Motor neuron (in vitro differentiated cells): Measurements from ENCODE around the gene CACNA1H. TPM values are rescaled to one million over a fixed set of nuclear protein-coding genes. Genes with fewer than 3 reads are reported as not detected.
"Not testable (repeated sequence)": the region's sequence is repeated elsewhere in the genome, so short reads cannot be mapped to it uniquely, and the experiment has no call there.

Source experiments
- ATAC-seq, 8 experiments: fragments of 200-7000 bp; cut with Tn5 transposase; replicated peaks in 6 of 8; 2 replicates each; pipeline ENCODE4 v1.8.0; 2021; ENCODE audit warnings: mild to moderate bottlenecking in 8 of 8, moderate library complexity in 8 of 8
- H3K27ac ChIP-seq, 2 donors: fragments of 250-450 bp; sonication (Bioruptor Pico); 2 replicates each; pipeline ENCODE4 v1.9.0; 2021; ENCODE audit warnings: antibody characterized with exemption in 2 of 2, mild to moderate bottlenecking in 2 of 2, moderate library complexity in 1 of 2
- H3K4me1 ChIP-seq, 2 donors: fragments of 250-450 bp; sonication (Bioruptor Pico); replicated peaks in 1 of 2; 2 replicates each; pipeline ENCODE4 v1.6.1; 2021; ENCODE audit warnings: antibody characterized with exemption in 2 of 2, mild to moderate bottlenecking in 2 of 2, moderate library complexity in 1 of 2
- H3K4me3 ChIP-seq, 5 donors: fragments of 250-450 bp; sonication (Bioruptor Pico); 2 replicates each; pipeline ENCODE4 v1.9.0; 2021; ENCODE audit warnings: antibody characterized with exemption in 5 of 5, mild to moderate bottlenecking in 5 of 5, moderate library complexity in 4 of 5
- WGBS, 10 experiments: fragments of 450-650 bp; shearing (Covaris generic); methylation state at CpG; one replicate each; pipeline ENCODE4 v1.0.0; 2022; 5-methylcytosine and 5-hydroxymethylcytosine counted together
- in situ Hi-C, 9 experiments: fragments of 400-800 bp; cut with MboI; loops; one replicate each; pipeline ENCODE4 v1.15.0; 2021; ENCODE audit warnings: low sequenced_read_pairs in 9 of 9, low pct_unique_long_range_greater_than_20kb in 2 of 9; ENCODE audit not compliant: unreplicated experiment in 9 of 9
- total RNA-seq, 8 experiments: library from RNA; unstranded; fragments of 300-600 nt; gene quantifications; 2 replicates each; pipeline versions ENCODE4 v1.2.3 to v1.2.4, GENCODE V29; 2022

Gene CACNA1H
- total RNA-seq, 8 experiments from 2014 or later: 0.36 to 30.6 (median 20.9) TPM; not detected in 1

DNA sequence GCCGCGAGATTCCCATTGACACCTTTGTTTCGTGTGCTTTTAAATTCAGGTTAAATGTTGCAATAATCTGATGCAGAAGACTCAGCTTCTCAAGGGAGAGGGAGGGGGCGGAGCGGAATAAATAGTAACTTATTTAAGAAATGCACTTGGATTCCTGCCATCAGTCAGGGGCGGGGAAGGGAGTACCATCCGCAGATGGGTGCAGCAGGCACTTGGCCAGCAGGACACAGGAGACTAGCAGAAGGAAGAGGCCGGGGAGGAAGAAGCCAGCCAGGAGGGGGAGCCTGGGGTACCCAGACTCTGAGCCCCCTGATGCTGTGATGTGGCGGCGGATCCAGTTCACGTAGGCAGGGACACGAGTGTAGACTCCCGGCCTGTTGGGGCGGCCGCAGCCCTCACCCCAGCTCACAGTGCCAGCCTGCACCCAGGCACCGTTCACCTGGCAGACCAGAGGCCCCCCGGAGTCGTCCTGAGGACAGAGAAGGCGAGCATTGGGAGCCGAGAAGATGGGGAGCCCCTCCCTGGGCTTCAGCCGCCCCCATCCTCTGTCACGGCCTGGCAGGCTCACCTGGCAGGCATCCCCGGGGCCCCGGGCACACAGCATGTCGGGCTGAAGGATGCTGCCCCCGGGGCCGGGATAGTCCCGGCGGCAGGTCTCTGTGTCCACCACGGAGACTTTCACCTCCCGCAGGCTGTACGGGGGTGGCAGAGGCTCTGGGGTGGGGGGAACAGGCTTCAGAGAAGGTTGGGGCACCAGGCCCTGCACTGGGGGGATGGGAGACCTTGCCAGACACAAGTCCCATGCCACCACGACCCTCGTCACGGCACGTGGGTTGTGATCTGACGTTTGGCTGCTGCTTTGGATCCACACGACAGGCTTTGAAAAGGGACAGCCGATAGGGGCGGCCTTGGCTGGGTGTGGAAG, 69.0 kb downstream of the CACNA1H start:
- ATAC-seq: peak in 1 of 8 experiments; percentile 65
- in situ Hi-C loops: no loop called here
- WGBS, 10 experiments: 20 to 98% (median 60%) methylated on average over 1 to 17 of the region's 40 CpGs; no CpG with 5 or more reads in 5 of the 10 experiments
- Histone ChIP-seq H3K4me3 (no peak overlapping the region), H3K4me1 (no peaks in the 10 kb centered on the region), H3K27ac (no peak overlapping the region)

DNA sequence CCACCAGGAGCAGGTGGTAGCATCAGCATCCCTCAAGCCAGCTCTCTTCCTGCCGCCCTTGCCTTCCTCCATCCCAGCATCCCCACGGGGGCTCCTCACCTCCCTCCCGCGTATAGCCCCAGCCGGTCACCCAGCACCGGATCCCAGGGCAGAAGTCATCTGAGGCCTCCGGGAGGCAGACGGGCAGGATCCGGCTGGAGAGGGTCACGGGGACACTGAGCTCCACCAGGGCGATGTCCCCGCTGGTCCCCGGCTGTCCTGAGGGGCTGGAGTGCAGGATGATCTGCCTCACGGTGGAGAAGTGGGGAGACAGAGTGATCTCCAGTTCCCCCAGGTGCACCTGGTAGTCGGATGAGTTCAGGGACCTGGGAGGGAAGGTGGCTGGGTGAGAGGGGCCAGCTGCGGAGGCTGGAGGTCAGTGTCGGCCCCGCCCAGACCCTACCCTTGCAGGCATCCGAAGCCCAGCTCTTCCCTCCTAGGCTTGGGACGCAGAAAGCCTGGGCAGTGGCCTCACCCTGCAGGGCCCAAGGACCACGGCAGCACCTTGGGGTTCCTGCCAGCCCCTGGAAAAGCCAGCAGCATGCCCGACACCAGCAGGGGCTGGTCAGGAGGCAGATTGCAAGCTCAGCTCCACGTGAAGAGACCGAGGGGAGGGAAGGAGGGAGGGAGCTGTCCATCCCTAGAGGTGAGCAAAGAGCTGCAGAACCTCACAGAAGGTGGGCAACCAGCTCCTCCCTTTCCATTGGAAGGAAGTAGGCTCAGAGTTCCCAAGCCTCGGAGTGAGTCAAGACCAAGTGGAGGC, 69.8 kb downstream of the CACNA1H start:
- ATAC-seq: peak in 1 of 8 experiments; percentile 9
- WGBS, 10 experiments: 50 to 92% (median 58%) methylated on average over 1 to 6 of the region's 25 CpGs; no CpG with 5 or more reads in 6 of the 10 experiments
- Histone ChIP-seq H3K4me3 (no peak overlapping the region), H3K27ac (no peak overlapping the region), H3K4me1 (no peaks in the 10 kb centered on the region)
- in situ Hi-C loops: no loop called here

DNA sequence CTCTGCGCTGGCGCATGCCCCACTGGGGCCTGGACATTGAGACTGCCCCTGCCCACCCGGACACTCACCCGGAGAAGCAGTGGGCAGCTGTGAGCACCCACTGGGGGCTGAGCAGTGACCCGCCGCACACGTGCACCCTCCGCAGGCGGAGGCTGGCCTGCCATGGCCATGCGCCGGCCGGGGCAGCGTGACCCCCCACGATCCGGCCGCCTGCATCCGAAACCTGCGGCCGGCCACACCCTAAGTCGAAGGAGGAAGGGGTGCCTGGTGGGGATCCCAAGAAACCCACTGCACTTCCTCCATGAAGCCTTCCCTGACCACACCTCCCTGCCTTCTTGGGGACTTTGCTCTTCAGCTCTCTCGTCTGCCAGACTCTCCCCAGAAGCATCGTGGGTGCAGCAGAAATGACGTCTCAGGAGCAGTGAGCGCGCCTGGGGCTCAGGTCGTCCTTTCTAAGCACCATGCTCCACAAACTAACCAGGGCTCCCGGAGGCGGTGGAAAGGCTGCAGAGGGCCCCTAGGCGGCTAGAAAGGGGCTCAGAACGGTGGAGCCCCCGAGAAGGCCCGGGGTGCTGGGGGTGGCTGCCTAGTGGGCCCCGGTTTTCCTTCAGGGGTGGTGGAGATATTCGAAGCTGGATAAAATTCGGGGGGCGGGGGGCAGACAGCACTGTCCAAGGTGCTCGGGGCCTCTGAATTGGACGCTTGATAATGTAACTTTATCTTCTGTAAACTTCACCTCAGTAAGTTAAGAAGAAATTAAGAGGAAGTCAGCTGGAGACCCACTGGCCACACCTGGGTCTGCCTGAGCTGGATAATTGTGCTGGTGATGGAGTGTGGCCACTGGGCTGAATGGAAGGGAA, 70.7 kb downstream of the CACNA1H start:
- Histone ChIP-seq H3K27ac (no peak overlapping the region), H3K4me1 (no peaks in the 10 kb centered on the region), H3K4me3 (no peak overlapping the region)
- no peak for ATAC-seq
- WGBS, 10 experiments: 60 to 92% (median 80%) methylated on average over 1 to 8 of the region's 38 CpGs; no CpG with 5 or more reads in 5 of the 10 experiments
- in situ Hi-C loops: no loop called here

DNA sequence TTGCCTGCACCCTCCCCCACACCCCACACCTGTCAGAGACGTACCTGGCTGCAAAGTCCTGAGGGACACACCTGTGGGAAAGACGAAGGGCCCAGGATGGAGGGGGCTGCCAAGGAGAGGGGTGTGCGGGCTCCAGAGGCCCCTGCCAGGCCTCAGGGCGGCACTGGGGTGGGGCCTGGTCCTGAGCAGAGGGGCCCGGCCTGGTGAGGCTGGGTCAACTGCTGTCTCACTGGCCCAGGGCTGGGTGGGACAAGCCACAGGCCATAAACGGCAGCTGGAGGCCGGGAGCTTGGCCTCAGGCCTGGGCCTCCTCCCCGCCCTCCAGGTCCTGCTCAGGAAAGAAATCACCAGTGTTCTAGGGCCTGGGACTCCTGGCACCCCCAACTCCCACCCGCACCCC, 71.7 kb downstream of the CACNA1H start:
- Histone ChIP-seq H3K27ac (no peak overlapping the region), H3K4me3 (no peak overlapping the region), H3K4me1 (no peaks in the 10 kb centered on the region)
- in situ Hi-C loops: no loop called here
- peak in 2 of 8 experiments; percentile 2 to 21 for ATAC-seq
- 44% methylated on average over 2 of the region's 9 CpGs; no CpG with 5 or more reads in 9 of the 10 experiments for WGBS, 10 experiments

DNA sequence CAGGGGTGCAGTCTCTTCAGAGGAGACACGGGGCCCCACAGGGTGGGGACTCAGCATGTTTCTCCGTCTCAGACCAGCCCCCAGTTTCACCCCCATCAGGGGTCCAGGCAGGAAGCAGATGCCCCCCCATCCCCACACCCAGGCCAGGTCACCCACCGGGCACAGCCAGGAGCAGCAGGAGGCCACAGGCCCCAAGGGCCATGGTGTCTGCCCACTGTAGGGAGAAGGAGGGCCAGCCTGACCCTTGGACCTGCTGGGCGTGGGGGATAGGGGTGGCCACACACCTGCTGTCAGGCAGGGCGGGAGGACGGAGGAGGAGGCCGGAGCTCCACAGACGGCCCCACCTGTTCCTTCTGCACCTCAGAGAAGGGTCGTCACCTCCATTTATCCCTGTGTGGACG, 72.1 kb downstream of the CACNA1H start, which contains the start of gene TPSG1:
TPSG1 (minus strand) TSS at position 218 of the 401 bp plus-strand sequence; CDS start at position 202, 16 bp downstream.
- in situ Hi-C loops: no loop called here
- Histone ChIP-seq H3K4me1 (no peaks in the 10 kb centered on the region), H3K4me3 (no peak within 1 kb of the TSS), H3K27ac (no peak within 1 kb of the TSS)
- 86% methylated on average over 1 of the region's 10 CpGs; no CpG with 5 or more reads in 9 of the 10 experiments for WGBS, 10 experiments
- ATAC-seq: no peak

DNA sequence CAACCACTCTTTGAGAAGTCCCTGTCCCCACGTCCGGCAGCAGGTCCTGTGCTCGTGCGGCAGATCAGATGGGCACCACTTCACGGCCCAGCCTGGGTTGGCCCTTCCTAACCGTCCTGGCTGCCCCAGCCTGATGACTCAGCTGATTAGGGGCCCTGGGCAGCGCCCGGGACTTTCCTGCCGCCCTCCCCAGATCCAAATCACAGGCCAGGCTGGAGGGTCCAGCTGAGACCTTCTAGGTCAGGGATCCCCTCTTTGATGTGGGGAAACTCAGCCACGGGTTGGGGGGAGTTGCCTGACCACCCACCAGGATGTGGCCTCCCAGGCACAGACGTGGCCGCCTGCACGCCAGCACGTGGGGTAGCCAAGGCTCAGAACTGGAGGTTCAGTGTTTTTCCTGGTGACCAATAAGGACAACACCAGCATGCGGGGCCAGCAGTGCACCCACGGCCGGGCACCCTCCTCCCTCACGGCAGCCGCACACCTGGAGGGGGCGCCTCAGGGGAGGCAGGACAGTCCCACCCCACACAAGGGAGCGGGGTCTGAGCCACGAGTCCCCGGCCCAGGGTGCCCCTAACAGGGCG, 72.9 kb downstream of the CACNA1H start:
- in situ Hi-C loops, H3K4me1 ChIP-seq, H3K4me3 ChIP-seq, H3K27ac ChIP-seq: not testable (repeated sequence)
- peak in 5 of 8 experiments; percentile 3 to 40 (median 20) for ATAC-seq
- WGBS, 10 experiments: 0% methylated on average over 2 of the region's 24 CpGs; no CpG with 5 or more reads in 9 of the 10 experiments

DNA sequence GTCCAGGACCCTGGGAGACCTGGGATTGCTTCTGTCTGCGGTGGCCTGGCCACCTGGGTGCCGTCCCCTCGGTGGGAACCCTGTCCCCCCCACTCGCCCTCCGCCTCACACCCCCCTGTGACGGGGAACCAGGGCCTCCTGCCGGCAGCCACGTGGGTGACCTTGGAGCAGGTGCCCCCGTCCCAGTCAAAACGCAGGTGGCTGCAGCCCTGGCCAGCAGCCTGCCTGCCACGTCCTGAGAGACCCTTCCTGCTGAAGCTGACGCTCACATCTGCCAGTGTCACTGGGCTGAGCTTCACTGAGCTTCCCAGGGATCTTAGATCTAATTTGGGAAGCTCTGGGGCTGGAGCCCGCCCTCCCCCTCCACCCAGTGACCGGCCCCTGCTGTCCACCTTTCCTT, 73.8 kb downstream of the CACNA1H start:
- ATAC-seq, H3K4me3 ChIP-seq, in situ Hi-C loops, H3K4me1 ChIP-seq, H3K27ac ChIP-seq: not testable (repeated sequence)
- WGBS, 10 experiments: no CpG with 5 or more reads among the region's 14 CpGs

DNA sequence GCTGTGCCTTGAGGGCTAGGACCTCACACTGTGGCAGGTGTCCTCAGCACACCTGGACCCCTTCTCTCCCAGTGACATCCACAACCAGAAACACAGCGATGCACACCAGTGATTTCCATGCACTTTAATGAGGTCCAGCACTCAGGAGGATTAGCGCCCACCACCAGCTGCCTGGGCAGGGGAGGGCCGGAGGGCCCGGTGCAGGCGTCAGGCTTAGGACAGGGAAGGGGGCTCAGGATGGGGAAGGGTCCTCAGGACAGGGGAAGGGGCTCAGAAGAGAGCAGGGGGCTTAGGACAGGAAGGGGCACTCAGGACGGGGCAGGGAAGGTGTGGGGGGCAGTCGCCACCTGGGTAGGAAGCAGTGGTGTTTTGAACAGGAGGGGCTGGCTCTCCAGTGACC, 75.3 kb downstream of the CACNA1H start:
- H3K4me1 ChIP-seq, H3K4me3 ChIP-seq, H3K27ac ChIP-seq, ATAC-seq, in situ Hi-C loops: not testable (repeated sequence)
- no CpG with 5 or more reads among the region's 7 CpGs for WGBS, 10 experiments

DNA sequence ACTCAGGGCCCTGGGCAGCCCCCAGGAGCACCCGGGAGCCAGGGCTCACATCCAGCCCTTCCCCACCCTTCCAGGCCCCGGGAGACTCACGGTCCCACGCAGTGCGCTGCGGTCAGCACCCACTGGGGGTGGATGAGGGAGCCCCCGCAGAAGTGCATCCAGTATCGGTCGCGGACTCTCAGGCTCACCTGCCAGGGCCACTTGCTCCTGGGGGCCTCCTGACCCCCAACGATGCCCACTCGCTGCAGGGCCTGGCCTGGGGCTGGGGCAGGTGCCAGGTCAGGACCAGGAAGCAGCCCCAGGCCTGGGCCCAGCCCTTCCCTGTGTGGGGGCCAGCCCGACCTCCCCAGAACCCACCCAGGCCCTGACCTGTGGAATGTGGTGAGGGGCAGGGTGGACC, 76.6 kb downstream of the CACNA1H start:
- H3K4me1 ChIP-seq, H3K4me3 ChIP-seq, in situ Hi-C loops, H3K27ac ChIP-seq, ATAC-seq: not testable (repeated sequence)
- no CpG with 5 or more reads among the region's 13 CpGs for WGBS, 10 experiments

DNA sequence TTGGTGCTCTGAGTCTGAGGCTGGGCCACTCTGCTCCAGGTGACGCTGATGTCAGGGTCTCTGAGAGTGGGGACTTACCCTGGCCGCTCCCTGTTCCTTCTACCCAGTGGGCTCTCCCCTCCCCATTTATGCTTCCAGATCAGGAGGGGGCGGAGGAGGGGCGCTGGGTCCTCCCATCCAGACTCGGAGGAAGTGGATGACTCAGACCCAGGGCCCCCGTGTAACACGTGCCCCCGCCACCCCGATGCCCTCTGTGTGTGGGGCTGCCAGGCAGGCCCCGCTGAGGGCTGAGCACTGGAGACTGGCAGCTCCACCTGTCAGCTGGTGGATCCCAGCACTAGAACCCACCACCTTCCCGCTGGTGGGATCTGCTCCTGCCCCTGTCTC, 77.2 kb downstream of the CACNA1H start, which contains the start of gene TPSB2:
TPSB2 (minus strand) TSS at position 101 of the 387 bp plus-strand sequence. CDS start 233 bp downstream, outside the sequence.
- H3K27ac ChIP-seq, ATAC-seq, H3K4me1 ChIP-seq, in situ Hi-C loops, H3K4me3 ChIP-seq: not testable (repeated sequence)
- WGBS, 10 experiments: no CpG with 5 or more reads among the region's 11 CpGs

DNA sequence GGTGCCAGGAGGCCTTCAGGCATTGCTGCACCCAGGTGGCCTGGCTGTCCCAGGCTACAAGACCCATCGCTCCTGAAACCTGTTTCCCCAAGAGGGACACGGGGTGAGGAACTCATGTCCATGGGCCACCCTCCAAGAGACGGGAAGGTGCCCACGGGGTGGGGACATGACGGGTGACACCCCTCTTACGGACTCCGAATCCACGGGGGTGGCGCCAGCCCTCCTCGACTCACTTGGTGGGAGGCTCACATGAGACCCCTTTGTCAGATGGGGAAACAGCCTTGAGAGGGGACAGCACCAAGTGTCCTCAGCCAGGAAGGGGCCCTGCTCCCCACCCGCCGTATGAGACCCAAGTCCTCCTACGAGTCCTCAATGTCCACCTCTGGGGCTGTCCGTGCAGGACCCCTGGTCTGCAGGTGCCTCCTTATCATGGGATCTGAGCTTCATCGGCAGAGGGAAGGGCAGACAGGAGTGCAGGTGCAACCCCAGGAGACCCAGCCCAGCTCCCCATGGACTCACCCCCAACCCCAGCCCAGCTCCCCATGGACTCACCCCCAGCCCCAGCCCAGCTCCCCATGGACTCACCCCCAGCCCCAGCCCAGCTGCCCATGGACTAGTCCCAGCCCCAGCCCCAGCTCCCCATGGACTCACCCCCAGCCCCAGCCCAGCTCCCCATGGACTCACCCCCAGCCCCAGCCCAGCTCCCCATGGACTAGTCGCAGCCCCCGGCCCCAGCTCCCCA, 77.7 kb downstream of the CACNA1H start:
- 60% methylated on average over 1 of the region's 17 CpGs; no CpG with 5 or more reads in 9 of the 10 experiments for WGBS, 10 experiments
- in situ Hi-C loops, H3K4me1 ChIP-seq, ATAC-seq, H3K4me3 ChIP-seq, H3K27ac ChIP-seq: not testable (repeated sequence)
